IPS DF 4.7 (cell line): ENCODE results near the gene USP24.

ENCODE experiments used
- DNase-seq: peaks from one replicate; pipeline ENCODE4 v3.0.0-alpha.2; 2013; ENCODE audit warnings: low spot score; ENCODE audit errors: extremely low read depth

USP24 gene

GRCh38 chr1:55068638-55069037, 146.5 kb downstream of the USP24 start:
- DNase-seq = no peak

DNA sequence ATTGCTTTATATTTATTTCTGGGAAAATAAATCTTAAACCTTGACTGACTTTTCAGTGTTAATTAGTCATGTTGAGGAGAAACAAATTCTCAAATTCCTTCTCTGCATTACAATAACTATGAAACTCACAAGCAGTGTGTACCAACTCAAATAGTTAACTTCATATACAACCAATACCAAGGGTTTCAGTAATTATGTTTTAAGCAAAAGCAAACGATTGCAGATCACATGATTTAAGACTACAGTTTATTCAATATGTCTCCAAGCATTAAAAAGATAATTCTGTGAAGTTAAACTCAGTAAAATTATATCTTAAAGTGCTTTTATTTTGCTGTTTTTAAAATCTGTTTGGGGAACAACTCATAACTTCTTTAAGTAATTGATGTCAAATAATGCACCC, 147.2 kb downstream of the USP24 start:
- DNase-seq = no peak

- no peak for DNase-seq
These were observed 148.0 kb downstream of the USP24 start for GRCh38 chr1:55067022-55067778.

GRCh38 chr1:55065648-55066047, 149.5 kb downstream of the USP24 start:
- DNase-seq = no peak

- no peak for DNase-seq
These were observed 150.3 kb downstream of the USP24 start for GRCh38 chr1:55064861-55065263.

DNA sequence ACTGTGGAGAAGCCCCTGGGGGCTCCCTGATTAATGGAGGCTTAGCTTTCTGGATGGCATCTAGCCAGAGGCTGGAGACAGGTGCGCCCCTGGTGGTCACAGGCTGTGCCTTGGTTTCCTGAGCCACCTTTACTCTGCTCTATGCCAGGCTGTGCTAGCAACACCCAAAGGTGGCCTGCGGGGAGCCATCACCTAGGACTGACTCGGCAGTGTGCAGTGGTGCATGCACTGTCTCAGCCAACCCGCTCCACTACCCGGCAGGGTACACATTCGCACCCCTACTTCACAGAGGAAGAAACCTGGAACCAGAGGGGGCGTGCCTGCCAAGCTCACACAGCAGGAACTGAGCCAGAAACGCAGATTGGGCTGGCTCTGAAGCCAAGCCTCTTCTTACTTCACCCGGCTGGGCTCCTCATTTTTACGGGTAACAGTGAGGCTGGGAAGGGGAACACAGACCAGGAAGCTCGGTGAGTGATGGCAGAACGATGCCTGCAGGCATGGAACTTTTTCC, 151.0 kb downstream of the USP24 start:
- DNase-seq = no peak

DNA sequence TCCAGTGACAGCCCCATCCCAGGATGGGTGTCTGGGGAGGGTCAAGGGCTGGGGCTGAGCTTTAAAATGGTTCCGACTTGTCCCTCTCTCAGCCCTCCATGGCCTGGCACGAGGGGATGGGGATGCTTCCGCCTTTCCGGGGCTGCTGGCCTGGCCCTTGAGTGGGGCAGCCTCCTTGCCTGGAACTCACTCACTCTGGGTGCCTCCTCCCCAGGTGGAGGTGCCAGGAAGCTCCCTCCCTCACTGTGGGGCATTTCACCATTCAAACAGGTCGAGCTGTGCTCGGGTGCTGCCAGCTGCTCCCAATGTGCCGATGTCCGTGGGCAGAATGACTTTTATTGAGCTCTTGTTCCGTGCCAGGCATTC, 151.6 kb downstream of the USP24 start:
- no peak for DNase-seq

- no peak for DNase-seq
These were observed 152.2 kb downstream of the USP24 start for GRCh38 chr1:55062801-55063576.

DNA sequence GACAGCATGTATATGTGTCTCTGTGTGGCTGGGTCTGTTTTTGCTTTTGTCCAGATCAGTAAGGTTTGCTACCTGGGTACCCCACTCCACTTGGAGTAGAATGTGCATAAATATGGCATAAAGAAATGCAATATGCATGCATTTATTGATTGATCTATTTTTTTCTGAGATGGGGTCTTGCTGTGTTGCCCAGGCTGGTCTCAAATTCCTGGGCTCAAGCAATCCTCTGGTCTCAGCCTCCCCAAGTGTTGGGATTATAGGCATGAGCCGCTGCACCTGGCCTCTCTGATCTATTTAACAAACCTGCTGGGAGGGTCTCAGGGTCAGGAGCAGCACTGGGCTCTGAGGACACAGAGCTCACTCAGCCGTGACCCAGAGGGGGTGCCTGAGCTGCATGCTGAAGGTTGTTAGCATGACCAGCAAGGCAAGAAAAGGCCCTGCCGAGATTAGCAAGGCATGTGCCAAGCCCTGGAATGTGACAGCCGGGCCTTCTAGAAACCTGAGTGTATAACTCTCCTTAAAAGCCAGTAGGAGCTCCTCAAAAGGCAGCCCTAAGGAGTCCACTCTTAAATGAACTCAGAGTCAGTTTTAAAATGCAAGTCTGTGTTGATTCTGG, 153.3 kb downstream of the USP24 start:
- no peak for DNase-seq

GRCh38 chr1:55061000-55061705, 154.0 kb downstream of the USP24 start:
- no peak for DNase-seq

GRCh38 chr1:55060133-55060999, 154.8 kb downstream of the USP24 start:
- no peak for DNase-seq

DNA sequence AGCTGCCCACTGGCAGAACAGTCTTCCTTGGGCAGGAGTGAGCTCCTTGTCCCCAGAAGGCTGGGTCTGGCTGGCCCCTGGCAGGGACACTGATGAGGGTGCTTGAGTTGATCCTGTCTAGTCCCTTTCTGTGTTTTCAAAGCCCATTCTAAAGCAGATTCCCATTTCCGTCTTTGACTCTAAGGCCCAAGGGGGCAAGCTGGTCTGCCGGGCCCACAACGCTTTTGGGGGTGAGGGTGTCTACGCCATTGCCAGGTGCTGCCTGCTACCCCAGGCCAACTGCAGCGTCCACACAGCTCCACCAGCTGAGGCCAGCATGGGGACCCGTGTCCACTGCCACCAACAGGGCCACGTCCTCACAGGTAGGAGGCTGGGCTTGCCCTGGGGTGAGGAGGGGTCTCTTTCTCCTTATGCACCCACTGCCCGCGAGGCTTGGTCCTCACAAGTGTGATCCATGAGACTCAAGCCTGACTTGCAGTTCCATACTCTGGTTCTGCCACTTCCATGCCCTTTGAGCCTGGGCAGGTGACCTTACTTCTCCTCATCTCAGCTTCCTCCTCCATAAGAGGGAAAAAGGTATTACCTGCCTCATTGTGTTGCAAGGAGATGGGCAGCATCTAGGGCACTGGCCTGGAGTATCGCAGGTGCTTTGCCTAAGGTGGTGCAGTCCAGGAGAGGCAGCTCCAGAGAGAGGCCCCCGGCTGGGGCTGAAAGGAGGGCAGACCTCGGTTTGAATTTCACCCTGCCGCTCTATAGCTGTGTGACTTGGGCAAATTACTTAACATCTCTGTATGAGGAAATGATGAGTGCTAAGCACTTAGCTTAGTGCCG, 155.6 kb downstream of the USP24 start:
- no peak for DNase-seq

DNA sequence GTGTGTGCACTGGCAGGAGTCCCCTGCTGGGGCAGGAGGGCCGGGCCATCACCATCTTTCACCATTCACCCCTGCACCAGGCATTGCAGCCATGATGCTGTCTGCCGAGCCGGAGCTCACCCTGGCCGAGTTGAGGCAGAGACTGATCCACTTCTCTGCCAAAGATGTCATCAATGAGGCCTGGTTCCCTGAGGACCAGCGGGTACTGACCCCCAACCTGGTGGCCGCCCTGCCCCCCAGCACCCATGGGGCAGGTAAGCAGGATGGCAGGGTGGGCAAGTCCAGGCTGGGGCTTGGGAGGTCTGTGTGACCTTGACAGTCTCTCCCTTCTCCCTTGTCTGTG, 157.2 kb downstream of the USP24 start:
- no peak for DNase-seq

GRCh38 chr1:55057270-55057955, 157.8 kb downstream of the USP24 start:
- DNase-seq = no peak

DNA sequence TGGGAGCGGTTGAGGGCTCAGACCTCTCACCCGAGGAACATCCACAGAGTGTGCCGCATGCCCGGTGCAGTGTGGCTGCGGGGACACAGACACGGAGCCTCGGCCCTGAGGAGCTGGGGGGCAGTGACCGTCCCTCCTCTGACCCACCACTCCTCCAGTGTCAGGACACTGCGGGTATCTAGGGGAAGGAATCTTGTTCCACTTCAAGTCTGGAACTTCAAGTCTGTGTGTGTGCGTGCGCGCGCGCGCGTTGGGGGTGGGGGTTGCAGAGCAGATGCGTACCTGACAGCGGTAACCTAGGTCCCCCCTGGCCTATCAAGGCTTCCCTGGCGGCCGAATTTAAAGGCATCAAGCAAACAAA, 158.6 kb downstream of the USP24 start:
- no peak for DNase-seq

DNA sequence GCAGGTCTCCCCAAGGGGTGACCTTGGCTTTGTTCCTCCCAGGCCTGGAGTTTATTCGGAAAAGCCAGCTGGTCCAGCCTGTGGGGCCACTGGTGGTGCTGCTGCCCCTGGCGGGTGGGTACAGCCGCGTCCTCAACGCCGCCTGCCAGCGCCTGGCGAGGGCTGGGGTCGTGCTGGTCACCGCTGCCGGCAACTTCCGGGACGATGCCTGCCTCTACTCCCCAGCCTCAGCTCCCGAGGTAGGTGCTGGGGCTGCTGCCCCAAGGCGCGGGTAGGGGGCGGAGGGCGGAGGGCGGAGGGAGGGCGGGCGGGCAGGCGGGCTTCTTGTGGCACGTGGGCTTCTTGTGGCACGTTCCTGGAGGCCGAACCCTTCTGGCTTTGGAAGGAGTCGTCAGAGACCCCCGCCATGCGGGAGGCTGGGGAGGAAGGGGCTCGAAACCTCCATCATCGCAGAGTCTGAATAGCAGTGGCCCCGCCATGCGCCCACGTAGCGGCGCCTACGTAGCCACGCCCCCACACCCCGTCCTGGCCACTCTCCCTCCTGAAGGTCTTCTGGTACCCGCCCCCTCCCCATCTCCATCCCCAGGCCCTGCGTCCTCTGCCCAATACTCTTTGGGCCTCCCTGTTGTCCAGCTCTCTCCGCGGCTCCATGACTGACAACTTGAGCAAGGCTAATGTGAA, 159.1 kb downstream of the USP24 start:
- DNase-seq = no peak

- DNase-seq = no peak
These were observed 159.9 kb downstream of the USP24 start for GRCh38 chr1:55055084-55055882.

GRCh38 chr1:55054396-55054795, 160.8 kb downstream of the USP24 start:
- DNase-seq = no peak
